GM13976 (cell line): ENCODE measurements around the gene EPB41L3.

ENCODE experiments used
- DNase-seq: peaks from one replicate; pipeline ENCODE4 v3.0.0; 2012; ENCODE audit warnings: low spot score
- CTCF ChIP-seq: IDR thresholded peaks from 2 replicates; pipeline ENCODE4 v1.5.1; 2012; ENCODE audit warnings: borderline replicate concordance, mild to moderate bottlenecking; ENCODE audit not compliant: insufficient read depth; ENCODE audit errors: extremely low read depth, missing control alignments, control extremely low read depth
- in situ Hi-C: fragments of 300-500 bp; cut with MboI; formaldehyde crosslinking; loops from one replicate; pipeline ENCODE4 v1.12.0; 2022; ENCODE audit warnings: low sequenced_read_pairs, mixed read lengths, inconsistent platforms; ENCODE audit not compliant: unreplicated experiment

The EPB41L3 gene

GRCh38 chr18:5452943-5453443 is 90.8 kb downstream of the EPB41L3 start:
- TF ChIP-seq CTCF, result no peak
- in situ Hi-C loops, result no loop called here

GRCh38 chr18:5451871-5452270 is 91.9 kb downstream of the EPB41L3 start:
- no peak for DNase-seq
- TF ChIP-seq CTCF, result no peak
- in situ Hi-C loops, result no loop called here

More at GRCh38 chr18:5452943-5453443, 90.8 kb downstream of the EPB41L3 start:
- no peak for DNase-seq

- TF ChIP-seq CTCF, result no peak
- in situ Hi-C loops, result no loop called here
These were observed 92.6 kb downstream of the EPB41L3 start for GRCh38 chr18:5451150-5451549.

GRCh38 chr18:5449858-5450509 is 93.8 kb downstream of the EPB41L3 start:
- TF ChIP-seq CTCF, result no peak
- DNase-seq, result no peak
- in situ Hi-C loops, result no loop called here

More at GRCh38 chr18:5451150-5451549, 92.6 kb downstream of the EPB41L3 start:
- no peak for DNase-seq

GRCh38 chr18:5447442-5447841 is 96.4 kb downstream of the EPB41L3 start:
- TF ChIP-seq CTCF, result no peak
- in situ Hi-C loops, result no loop called here
- no peak for DNase-seq

GRCh38 chr18:5444847-5445246 is 99.0 kb downstream of the EPB41L3 start:
- peak; percentile 14 for DNase-seq
- in situ Hi-C loops, result no loop called here
- TF ChIP-seq CTCF, result no peak
